GF-D8 (cell line): ENCODE results near the gene KCNMB4.

Experiments
- DNase-seq: peaks from one replicate; lab custom pipeline; 2025; lab: John Stamatoyannopoulos, UW

The KCNMB4 gene

GRCh38 chr12:70443062-70443673 is 77.1 kb downstream of the KCNMB4 start:
- DNase-seq: no peak

GRCh38 chr12:70444903-70445302 is 78.8 kb downstream of the KCNMB4 start:
- DNase-seq: no peak

- no peak for DNase-seq
These were observed 82.3 kb downstream of the KCNMB4 start for GRCh38 chr12:70448371-70448770.

- DNase-seq: no peak
These were observed 83.1 kb downstream of the KCNMB4 start for GRCh38 chr12:70449074-70449752.

GRCh38 chr12:70449753-70450341 is 83.8 kb downstream of the KCNMB4 start:
- no peak for DNase-seq

GRCh38 chr12:70451528-70451927 is 85.4 kb downstream of the KCNMB4 start:
- no peak for DNase-seq

- DNase-seq: no peak
These were observed 90.9 kb downstream of the KCNMB4 start for GRCh38 chr12:70456953-70457352.

GRCh38 chr12:70459786-70460185 is 93.7 kb downstream of the KCNMB4 start:
- DNase-seq: no peak

GRCh38 chr12:70463997-70464396 is 97.9 kb downstream of the KCNMB4 start:
- no peak for DNase-seq

- DNase-seq: no peak
These were observed 100.7 kb downstream of the KCNMB4 start for GRCh38 chr12:70466753-70467152.

GRCh38 chr12:70467476-70467875 is 101.4 kb downstream of the KCNMB4 start:
- DNase-seq: no peak

GRCh38 chr12:70467918-70468733 is 102.0 kb downstream of the KCNMB4 start:
- DNase-seq: no peak

- DNase-seq: no peak
These were observed 102.7 kb downstream of the KCNMB4 start for GRCh38 chr12:70468741-70469140.

GRCh38 chr12:70469221-70469820 is 103.2 kb downstream of the KCNMB4 start:
- DNase-seq: no peak

- no peak for DNase-seq
These were observed 116.7 kb downstream of the KCNMB4 start for GRCh38 chr12:70482764-70483163.
